SKM-1 (cell line): Measurements from ENCODE around the gene ITGA8.
"Not testable (repeated sequence)": the region's sequence is repeated elsewhere in the genome, so short reads cannot be mapped to it uniquely, and the experiment has no call there.

Experiments
- DNase-seq: peaks from one replicate; lab custom pipeline; 2025; ENCODE audit not compliant: unreplicated experiment; lab: John Stamatoyannopoulos, UW

The ITGA8 gene

GRCh38 chr10:15510963-15511362 lies 208.8 kb downstream of the ITGA8 start:
- DNase-seq = no peak

- no peak for DNase-seq
Observed at GRCh38 chr10:15505329-15505728, 214.4 kb downstream of the ITGA8 start.

GRCh38 chr10:15504101-15504840 lies 215.5 kb downstream of the ITGA8 start:
- no peak for DNase-seq

GRCh38 chr10:15494850-15495506 lies 224.7 kb downstream of the ITGA8 start:
- no peak for DNase-seq

- no peak for DNase-seq
Observed at GRCh38 chr10:15491856-15492642, 227.7 kb downstream of the ITGA8 start.

GRCh38 chr10:15489431-15489830 lies 230.3 kb downstream of the ITGA8 start:
- no peak for DNase-seq

- no peak for DNase-seq
Observed at GRCh38 chr10:15487376-15487775, 232.3 kb downstream of the ITGA8 start.

- no peak for DNase-seq
Observed at GRCh38 chr10:15486404-15486803, 233.3 kb downstream of the ITGA8 start.

GRCh38 chr10:15485684-15486316 lies 233.9 kb downstream of the ITGA8 start:
- DNase-seq = no peak

GRCh38 chr10:15485027-15485426 lies 234.7 kb downstream of the ITGA8 start:
- peak; percentile 0 for DNase-seq

GRCh38 chr10:15484128-15484527 lies 235.6 kb downstream of the ITGA8 start:
- DNase-seq = no peak

GRCh38 chr10:15483215-15484075 lies 236.3 kb downstream of the ITGA8 start:
- DNase-seq = no peak

GRCh38 chr10:15482156-15482555 lies 237.6 kb downstream of the ITGA8 start:
- no peak for DNase-seq

GRCh38 chr10:15478950-15479349 lies 240.8 kb downstream of the ITGA8 start:
- no peak for DNase-seq

- no peak for DNase-seq
Observed at GRCh38 chr10:15478429-15478828, 241.3 kb downstream of the ITGA8 start.

- DNase-seq = no peak
Observed at GRCh38 chr10:15476337-15476736, 243.4 kb downstream of the ITGA8 start.

- DNase-seq = not testable (repeated sequence)
Observed at GRCh38 chr10:15475439-15475838, 244.3 kb downstream of the ITGA8 start.

- no peak for DNase-seq
Observed at GRCh38 chr10:15474671-15475070, 245.1 kb downstream of the ITGA8 start.

GRCh38 chr10:15473396-15473767 lies 246.3 kb downstream of the ITGA8 start:
- DNase-seq = no peak
